ENCODE results near the gene STARD9.
"Not testable (repeated sequence)": the region's sequence is repeated elsewhere in the genome, so short reads cannot be mapped to it uniquely, and the experiment has no call there.

The STARD9 gene

DNA sequence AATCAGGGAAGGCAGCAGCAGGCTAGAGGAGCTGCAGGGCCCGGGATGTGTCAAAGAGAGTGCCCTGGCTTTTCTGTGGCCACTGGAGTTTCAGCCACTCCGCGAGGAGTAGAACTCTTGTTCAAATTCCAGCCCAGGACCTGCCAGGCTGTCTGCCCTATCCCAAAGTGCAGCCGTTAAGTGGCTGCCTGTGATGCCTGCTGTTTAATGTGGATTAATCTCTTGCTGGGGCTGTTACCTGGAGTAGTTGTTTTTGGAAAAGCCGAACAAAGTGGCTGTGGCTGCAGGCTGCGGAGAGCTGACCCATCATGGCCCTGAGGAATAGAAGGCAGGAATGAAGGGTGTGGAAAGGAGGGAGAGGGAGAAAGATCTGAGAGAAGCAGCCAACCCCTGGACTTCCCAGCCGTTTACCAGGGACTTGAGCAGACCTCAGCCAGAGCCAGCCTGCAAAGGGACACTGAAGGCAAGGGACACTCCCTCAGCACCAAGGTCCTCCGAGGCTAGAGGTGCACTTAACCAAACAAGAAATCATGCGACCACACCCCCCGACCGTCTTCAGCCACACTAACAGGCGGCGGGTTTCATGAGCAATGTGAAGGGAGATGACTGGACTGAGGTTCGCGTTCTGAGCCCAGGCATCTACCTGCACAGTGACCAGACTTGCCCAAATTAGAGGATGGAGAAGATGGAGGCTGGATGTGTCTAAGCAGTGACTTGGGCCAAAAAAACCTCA, 156.9 kb downstream of the STARD9 start:
- DNase-seq = no peak

DNA sequence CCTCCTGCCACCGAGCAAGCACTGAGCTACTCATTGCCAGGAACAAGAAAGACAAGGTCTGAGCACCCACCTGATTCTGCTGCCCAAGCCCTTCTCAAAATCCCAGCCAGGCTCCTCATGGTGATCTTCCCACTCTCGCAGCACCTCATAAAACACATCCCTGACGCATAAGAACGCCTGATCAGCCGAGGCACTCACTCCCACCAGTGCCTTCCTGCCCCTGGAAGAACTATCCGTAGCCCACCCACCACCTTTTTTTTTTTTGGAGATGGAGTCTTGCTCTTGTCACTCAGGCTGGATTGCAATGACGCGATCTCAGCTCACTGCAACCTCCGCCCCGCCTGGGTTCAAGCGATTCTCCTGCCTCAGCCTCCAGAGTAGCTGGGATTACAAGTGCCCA, 157.6 kb downstream of the STARD9 start:
- DNase-seq = no peak

DNA sequence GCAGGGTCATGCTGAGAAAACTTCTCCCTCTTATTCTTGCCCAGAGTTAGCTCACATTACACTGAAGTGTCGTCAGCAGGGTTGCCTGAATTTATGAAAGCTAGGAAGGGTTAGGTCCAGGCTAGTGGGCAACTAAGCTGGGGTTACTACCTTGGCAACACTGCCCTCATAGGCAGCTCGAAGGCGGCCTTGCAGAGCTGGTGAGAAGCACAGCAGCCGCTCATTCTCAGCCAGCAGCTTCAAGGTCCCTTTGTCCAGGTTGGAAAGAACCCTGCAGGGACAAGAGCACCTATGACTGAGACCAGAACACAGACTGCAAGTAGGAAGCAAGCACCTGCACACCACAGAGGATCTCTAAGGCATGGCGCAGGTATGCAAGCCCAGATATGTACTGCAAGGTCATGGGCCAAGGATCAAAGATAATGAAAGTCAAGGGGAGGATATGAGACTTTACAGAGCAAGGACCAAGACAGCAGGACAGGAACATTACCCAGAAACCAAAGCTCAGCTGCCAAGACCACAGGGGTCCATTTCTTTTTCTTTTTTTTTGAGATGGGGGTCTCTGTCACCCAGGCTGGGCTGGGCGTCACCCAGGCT, 158.8 kb downstream of the STARD9 start:
- DNase-seq = no peak

DNA sequence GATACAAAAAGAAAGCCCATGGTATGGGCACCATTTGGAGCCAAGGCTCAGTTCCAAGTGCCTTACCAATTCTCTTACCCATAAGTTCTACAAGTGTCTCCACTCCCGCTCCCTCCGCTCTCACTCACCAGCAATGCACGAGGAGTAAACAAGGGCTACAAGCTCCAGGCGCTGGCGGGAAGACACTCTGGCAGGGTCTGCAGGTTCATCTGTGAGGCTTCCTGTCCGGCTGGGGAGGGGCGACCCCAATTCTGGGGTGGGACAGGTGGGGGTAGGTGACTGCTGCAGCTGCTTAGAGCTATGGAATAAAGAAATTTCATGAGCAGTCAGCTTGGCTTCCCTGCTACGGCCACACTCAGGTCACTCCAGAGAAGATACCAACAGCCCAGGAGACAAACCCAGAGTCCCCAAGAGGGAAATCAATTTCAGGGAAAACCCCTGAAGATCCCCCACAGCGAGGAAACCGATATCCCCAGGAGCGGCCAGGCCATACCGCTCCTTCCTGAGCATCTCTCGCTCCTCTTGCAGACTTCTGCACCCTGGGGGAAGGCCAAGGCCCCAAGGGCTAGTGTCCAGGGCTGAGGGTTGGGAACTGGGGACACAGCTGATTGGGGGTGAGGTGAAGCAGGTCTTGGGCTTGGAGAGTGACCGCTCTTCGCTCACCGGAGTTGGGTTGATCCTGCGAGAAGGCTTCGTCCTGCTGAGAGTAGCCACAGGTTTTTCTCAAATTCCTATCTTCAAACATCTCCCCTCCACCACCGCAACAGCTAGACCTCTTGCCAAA, 160.2 kb downstream of the STARD9 start:
- DNase-seq = no peak

DNA sequence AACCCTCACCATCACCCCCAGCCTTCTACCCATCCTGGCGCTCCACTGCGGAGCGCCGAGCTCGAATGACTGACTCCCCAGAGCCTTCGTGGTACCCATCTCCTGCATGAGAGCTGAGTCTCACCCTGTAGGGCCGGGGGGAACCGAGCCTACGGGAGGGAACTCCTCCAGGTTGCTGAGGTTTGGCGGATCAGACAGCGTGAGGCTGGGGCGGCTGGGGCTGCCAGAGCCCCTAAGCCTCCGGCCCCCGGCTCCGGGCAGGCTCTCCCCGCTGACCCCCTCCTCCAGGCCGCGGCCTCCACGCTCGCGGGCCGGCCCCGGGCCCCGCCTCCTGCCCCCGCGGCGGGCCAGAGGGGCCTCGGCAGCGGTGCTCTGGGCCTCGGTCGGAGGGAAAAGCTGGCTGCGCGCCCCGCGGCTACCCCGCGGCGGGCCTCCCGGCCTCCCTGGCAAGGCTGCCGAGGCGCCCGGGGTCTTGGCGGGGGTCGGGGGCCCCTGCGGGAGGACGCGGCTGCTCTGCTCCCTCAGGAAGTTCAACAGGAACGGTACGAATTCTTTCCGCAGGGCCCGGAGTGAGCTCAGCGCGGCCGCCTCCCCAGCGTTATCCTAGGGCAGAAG, 160.9 kb downstream of the STARD9 start:
- DNase-seq = no peak

DNA sequence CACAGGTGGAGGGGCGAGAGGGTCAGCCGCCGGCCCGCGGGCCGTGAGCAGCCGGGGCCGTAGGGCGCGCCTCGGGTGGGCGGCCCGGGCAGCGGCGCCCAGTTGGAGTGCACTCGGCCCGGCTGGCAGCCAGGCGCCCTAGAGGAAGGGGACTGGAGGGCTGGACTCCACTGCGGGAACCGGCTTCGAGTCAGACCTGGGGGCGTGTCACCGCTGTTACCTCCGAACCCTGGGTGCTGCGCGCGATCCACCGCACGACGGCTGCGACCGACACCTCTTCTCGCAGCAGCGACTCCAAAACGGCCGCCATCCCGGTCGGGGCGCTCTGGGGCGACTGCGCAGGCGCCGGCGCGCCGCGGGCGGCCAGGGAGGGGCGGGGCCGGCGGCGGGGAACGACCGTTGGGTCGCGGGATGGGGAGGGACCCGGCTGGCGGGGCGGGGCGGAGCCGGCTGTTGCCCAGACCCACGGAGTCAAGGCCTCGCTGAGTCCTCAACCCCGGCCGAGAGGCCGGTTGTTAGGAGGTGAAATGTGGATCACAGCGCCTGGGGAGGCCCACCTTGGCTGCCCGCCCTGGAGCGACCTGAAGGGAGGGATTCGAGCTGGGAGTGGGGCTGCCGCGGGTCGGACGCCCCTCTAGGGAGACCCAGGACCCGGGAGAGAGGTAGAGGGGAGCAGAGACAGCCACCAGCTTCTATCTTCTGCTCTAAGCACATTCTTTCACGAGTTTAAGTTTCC, 161.6 kb downstream of the STARD9 start, which contains the start of gene CDAN1:
Gene CDAN1, minus strand, starts transcription at position 336 of the 736 bp plus-strand sequence. Its CDS starts 26 bp downstream, at position 310.
- peak; percentile 46 for DNase-seq

DNA sequence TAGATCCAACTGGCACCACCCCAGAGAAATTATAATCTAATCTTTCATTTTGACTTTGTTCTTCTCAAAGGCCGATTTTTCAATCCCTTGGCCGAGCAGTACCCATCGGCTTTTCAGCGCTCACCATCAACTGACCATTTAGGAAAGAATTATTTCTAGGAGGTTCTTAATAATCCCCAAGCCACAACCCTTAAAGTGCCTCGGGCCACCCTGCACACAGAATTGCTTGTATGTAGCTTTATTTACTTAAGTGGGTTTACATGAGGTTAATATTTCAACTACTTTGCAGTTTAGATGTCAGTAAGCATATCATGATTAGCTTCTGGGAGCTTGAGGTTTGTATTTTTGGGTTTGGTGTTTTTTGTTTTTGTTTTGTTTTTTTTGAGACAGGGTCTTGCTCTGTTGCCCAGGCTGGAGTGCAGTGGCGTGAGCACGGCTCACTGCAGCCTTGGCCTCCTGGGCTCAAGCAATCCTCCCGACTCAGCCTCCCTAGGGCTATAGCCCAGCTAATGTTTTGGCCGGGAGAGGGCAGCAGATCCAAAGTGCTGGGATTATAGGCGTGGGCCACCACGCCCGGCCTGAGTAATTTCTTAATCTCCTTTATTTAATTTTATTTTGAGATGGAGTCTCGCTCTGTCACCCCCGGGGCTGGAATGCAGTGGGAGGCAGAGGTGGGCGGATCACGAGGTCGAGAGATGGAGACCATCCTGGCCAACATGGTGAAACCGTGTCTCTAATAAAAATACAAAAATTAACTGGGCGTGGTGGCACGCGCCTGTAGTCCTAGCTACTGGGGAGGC, 162.3 kb downstream of the STARD9 start:
- DNase-seq = no peak

DNA sequence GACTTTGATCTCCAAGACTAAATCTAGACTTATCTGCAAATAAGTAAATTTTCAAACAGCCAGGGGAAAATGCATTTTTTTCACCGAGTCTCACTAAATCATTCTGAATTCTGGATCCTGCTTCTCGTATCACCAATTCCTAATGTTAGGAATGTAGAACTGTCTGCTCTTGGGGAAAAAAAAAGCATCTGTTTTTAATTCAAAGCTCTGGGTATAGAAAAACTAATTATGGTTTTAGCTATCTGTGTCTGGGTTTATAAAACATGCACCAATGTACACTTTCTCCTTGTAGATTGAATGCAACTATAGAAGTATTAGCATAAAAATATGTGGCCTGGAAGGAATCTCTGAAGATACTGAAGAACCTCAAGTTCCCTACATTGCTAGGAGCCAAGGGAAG, 166.3 kb downstream of the STARD9 start:
- no peak for DNase-seq

DNA sequence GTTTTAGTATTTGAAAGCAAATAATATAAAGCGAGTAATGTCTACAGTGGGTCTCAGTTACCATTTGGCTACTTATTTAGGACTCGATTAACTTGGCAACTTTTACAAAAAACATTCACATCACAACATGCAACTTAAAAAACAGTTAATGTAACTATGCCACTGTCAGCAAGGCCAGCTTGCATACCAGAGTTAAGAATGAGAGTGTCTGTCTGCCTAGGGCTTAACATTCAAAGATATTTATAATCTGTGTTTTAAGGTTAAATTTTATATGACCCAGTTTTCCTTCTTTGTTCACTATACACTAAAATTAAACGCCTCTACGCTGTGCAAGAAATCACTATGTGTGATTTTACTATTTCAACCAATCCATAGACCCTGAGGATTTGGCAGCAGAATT, 166.7 kb downstream of the STARD9 start:
- no peak for DNase-seq

DNA sequence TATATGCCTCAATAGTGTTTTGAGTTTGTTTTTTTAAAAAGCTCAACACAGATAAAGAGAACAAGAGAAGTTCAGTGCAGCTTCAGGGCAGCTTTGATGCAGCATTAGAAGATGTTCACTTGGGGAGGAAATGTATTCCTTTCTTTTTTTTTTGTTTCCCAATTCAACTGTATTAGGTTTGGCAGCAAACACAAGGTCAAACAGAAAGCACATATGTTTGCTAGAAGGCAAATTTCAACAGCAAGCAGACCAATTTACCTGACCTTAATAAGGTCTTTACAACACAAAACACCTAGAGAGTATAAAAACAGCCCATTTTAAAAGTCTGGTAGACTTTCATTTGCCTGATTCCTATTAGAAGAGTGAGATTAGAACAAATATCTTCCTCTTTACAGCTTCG, 168.8 kb downstream of the STARD9 start:
- no peak for DNase-seq

DNA sequence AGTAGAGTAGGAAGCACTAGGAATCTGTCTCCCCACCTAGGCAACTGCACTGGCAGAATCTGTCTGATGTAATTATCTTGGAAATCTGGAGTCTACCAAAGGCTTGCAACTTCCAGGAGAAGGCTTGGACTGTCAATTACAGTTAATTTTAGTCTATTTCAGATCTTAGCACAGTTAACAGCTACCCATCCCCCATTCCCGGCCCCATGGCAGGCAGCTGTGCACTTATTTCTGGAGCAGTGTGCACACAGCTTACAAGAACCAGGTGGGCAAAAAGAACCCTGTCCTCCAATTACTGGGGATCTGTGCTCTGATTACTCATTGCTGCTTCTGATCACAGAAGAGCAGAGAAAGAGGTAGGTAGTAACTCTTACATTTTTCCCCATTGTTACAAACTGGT, 173.9 kb downstream of the STARD9 start:
- no peak for DNase-seq

DNA sequence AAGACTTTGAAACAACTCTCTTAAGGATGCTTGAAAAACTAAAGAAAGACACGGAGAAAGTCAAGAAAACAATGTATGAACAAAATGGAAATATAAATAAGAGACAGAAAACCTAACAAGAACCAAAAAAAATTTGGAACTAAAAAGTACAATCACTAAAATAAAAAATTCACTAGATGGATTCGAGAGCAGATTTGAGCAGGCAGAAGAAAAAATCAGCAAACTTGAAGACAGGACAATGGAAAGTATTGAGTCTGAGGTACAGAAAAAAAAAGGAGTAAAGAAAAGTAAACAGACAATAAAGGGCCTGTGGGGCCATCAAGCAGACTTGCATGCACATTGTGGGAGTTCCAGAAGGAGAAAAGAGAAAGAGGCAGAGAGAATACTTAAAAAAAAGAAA, 174.9 kb downstream of the STARD9 start:
- no peak for DNase-seq

DNA sequence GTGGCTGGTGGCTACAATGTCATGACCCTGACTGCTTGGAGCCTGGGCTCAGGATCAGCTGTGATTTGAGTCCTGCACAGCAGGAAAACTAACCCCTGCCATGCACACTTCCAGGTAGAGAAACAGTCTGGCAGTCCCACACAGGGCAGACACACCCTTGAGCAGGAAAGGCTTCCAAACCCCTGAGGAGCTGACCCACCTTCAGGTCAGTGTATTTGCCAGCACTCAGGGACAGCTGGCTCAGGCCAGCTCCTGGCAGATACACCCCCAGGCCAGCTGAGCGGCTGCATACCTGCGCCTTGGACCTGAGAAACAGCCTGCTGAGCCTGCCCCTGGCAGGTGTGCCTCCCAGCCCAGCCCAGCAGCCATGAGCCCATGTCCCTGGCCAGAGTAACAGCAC, 183.7 kb downstream of the STARD9 start:
- no peak for DNase-seq

DNA sequence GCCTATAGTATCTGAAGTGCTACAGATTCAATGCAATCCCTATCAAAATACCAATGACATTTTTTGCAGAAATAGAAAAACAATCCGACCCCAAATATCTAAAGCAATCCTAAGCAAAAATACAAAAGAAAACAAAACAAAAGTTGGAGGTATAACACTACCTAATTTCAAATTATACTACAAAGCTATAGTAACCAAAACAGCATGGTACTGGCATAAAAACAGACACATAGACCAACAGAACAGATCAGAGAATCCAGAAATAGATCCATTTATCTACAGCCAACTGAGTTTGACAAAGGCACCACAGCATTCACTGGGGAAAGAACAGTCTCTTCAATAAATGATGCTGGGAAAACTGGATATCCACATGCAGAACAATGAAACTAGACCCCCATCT, 185.4 kb downstream of the STARD9 start:
- DNase-seq = no peak

DNA sequence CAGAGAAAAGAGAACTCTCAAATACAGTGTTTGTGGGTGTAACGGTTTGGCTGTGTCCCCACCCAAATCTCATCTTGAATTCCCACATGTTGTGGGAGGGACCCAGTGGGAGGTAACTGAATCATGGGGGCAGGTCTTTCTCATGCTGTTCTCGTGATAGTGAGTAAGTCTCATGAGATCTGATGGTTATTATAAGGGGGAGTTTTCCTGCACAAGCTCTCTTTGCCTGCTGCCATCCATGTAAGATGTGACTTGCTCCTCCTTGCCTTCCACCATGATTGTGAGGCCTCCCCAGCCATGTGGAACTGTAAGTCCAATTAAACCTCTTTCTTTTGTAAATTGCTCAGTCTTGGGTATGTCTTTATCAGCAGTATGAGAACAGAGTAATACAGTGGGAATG, 186.4 kb downstream of the STARD9 start:
- DNase-seq = not testable (repeated sequence)

DNA sequence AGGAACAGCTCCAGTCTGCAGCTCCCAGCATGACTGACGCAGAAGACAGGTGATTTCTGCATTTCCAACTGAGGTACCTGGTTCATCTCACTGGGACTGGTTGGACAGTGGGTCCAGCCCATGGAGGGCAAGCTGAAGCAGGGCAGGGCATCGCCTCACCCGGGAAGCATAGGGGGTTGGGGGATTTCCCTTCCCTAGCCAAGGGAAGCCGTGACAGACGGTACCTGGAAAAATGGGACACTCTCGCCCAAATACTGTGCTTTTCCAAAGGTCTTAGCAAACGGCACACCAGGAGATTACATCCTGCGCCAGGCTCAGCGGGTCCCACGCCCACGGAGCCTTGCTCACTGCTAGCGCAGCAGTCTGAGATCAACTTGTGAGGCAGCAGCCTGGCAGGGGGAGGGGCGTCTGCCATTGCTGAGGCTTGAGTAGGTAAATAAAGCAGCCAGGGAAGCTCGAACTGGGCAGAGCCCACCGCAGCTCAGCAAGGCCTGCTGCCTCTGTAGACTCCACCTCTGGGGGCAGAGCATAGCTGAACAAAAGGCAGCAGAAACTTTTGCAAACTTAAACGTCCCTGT, 188.8 kb downstream of the STARD9 start:
- not testable (repeated sequence) for DNase-seq

DNA sequence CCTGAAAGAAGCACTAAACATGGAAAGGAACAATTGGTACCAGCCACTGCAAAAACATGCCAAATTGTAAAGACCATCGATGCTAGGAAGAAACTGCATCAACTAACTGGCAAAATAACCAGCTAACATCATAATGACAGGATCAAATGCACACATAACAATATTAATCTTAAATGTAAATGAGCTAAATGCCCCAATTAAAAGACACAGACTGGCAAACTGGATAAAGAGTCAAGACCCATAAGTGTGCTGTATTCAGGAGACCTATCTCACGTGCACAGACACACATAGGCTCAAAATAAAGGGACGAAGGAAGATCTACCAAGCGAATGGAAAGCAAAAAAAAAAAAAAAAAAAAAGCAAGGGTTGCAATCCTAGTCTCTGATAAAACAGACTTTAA, 190.7 kb downstream of the STARD9 start:
- DNase-seq = not testable (repeated sequence)
